ENCODE measurements around the gene LCN10. TPM values are rescaled to one million over a fixed set of nuclear protein-coding genes. Genes with fewer than 3 reads are reported as not detected.

The LCN10 gene
- total RNA-seq, 1 donor, result not detected

DNA sequence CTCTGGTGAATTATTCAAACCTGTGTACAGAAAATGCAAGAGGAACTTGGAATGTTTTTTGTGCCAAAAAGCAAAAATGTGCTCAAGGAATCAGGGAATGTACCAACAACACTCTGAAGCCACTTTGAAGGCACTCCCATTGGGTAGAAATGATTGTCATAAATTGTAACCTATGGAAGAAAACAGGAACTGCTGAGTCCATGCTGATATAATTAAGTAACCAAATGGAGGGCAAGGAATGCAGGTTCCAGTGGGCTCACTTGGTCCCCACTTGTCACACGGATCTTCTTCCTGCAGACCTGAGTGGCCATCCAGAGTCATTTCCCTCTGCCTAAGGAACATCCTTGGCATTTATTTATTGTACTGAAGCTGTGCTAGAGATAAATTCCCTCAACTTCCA, 8.5 kb upstream of the LCN10 start:
- TF ChIP-seq, protein P1, sequence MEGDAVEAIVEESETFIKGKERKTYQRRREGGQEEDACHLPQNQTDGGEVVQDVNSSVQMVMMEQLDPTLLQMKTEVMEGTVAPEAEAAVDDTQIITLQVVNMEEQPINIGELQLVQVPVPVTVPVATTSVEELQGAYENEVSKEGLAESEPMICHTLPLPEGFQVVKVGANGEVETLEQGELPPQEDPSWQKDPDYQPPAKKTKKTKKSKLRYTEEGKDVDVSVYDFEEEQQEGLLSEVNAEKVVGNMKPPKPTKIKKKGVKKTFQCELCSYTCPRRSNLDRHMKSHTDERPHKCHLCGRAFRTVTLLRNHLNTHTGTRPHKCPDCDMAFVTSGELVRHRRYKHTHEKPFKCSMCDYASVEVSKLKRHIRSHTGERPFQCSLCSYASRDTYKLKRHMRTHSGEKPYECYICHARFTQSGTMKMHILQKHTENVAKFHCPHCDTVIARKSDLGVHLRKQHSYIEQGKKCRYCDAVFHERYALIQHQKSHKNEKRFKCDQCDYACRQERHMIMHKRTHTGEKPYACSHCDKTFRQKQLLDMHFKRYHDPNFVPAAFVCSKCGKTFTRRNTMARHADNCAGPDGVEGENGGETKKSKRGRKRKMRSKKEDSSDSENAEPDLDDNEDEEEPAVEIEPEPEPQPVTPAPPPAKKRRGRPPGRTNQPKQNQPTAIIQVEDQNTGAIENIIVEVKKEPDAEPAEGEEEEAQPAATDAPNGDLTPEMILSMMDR (IDR thresholded peaks at IDR 0.05; ENCODE audit: insufficient read depth, low read length), result no peak
- no peak for DNase-seq (ENCODE audit: low read depth)
- H3K4me3 ChIP-seq (ENCODE audit: low read depth, low read length), result no peak overlapping the region

DNA sequence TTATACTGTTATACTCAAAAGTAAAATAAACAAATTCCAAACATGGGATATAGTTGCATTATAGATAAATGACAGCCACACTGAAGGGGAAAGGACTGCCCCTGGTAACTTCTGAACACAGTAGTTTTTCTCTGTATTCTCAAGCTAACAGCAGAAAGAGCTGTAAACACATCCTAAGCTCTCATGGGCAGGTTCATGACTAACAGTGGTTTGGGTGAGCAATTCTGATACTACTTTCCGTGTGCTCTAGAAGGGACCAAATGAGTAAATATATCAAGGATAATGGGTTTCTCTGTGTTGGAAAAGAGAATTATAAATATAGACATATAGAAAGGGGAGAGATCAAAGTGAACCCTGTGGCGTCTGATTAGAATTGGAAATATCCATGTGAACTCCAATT, 7.8 kb upstream of the LCN10 start:
- DNase-seq (ENCODE audit: low read depth), result no peak
- TF ChIP-seq, protein P1 (IDR thresholded peaks at IDR 0.05; ENCODE audit: insufficient read depth, low read length), result no peak
- no peak overlapping the region for H3K4me3 ChIP-seq (ENCODE audit: low read depth, low read length)

DNA sequence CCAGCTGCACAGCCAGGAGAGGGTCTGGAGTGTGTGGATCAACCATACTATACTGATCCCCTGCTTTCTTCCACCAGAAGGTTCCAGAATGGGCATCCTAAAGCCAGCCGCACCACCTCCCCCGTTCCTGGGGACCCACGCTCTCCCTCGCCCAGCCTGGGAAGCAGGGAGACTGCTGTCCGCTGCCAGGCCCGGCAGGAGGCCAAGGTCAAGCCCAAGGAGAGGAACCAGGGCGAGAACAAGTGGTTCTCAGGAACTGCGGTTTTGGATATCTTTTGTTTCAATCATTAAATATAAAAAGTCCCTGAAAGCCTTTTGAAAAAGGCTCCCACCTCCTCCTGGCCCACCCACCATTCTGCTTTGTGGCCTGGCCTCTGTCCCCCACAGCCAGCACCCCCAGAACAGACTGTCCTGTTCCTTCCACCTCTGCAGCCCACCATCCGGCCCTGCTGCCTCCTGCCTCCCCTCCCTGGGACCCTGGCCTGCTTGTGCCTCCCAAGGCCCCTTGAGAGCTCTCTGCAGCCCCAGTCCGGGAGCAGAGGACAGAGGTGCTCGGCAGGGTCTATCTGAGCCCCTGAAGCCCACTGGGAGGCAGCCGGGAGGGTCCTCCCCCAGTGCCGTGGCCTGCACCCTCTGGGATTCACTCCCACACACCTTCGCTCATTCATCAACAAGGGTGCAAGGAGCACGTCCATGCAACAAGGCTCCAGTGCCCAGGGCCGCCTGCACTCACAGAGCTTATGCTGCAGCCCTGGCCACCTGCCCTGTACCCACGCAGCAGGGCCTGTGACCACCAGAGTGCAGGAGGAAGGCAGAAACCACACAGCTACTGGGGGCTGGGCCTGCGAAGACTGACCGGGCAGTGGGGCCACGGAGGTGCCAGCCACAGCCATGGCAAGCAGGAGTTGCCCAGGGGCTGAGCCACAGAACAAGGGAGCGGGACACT, 6.2 kb upstream of the LCN10 start:
- DNase-seq (ENCODE audit: low read depth), result no peak
- H3K4me3 ChIP-seq (ENCODE audit: low read depth, low read length), result no peak overlapping the region
- TF ChIP-seq, protein P1 (IDR thresholded peaks at IDR 0.05; ENCODE audit: insufficient read depth, low read length), result no peak

DNA sequence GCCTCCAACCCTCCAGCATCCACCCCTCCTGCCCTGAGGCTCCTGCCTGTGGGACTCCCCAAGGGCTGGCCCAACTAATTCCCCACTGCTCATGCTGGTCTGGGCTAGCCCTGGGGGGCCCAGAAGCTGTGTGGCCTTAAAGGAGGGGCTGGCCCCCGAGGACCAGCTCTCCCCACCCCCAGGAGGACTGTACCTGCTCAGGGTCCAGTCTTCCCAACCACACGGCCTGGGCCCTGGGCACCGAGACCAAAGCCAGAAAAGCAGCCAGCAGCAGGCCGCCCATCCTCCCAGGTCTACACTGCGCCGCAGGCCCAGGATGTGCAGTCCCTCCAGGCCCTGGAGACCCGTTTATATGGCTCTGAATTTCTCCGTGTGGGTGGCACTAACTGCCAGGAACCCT, 5.5 kb upstream of the LCN10 start, which contains the start of gene LCN6:
TSS of gene LCN6 (minus strand) at position 325 of the 400 bp plus-strand sequence. CDS start at position 283, 42 bp downstream.
- DNase-seq (ENCODE audit: low read depth), result no peak
- TF ChIP-seq, protein P1 (IDR thresholded peaks at IDR 0.05; ENCODE audit: insufficient read depth, low read length), result no peak
- no peak within 1 kb of the TSS for H3K4me3 ChIP-seq (ENCODE audit: low read depth, low read length)

DNA sequence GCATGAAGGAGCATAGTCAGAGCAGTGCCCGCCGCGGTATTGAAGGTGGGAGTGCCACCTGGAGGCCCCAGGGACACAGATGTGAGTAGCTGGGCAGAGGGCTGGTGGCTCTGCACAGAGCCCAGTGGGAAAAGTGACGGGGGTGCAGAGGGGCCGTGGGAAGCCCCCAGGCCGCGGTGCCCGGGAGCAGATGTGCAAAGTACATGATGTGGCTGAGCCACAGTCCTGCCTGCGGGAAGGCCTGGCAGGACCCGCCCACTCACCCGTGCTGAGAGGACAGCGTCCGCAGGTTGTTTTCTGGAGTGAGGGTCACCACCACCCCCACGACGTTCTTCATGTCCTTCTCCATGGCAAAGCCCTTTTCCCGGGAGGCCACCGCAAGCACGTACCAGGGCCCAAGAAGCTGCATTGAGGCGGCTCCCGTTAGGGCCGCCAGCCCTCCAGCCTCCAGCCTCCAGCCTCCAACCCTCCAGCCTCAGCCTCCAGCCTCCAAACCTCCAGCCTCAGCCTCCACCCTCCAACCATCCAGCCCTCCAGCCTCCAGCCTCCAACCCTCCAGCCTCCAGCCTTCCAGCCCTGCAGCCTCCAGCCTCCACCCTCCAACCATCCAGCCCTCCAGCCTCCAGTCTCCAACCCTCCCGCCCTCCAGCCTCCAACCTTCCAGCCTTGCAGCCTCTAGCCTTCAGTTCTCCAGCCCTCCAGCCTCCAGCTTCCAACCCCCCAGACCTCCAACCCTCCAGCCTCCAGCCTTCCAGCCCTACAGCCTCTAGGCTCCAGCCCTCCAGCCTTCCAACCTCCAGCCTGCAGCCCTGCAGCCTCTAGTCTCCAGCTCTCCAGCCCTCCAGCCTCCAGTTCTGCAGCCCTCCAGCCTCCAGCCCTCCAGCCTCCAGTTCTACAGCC, 4.7 kb upstream of the LCN10 start:
- TF ChIP-seq, protein P1 (IDR thresholded peaks at IDR 0.05; ENCODE audit: insufficient read depth, low read length), result no peak
- no peak for DNase-seq (ENCODE audit: low read depth)
- no peak overlapping the region for H3K4me3 ChIP-seq (ENCODE audit: low read depth, low read length)

DNA sequence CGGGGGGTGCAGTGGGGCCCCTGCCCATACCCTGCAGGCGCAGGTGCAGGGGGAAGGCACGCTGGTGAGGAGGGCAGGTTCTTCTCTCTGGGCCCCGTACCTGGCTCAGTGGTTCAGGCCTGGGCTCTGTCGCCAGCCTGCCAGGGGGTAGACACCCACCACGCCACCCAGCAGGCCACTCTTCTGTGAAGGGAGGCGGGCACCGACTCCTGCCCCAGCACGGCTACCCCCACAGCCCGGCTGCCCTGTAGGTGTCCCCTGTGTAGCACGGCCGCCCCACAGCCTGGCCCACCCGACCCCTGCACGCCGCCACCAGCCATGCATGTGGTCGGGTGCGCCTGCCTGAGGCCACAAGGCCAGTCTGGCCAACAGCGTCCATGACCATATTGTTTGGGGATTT, 3.9 kb upstream of the LCN10 start:
- TF ChIP-seq, protein P1 (IDR thresholded peaks at IDR 0.05; ENCODE audit: insufficient read depth, low read length), result no peak
- no peak for DNase-seq (ENCODE audit: low read depth)
- H3K4me3 ChIP-seq (ENCODE audit: low read depth, low read length), result no peak overlapping the region
